Neutrophil (primary cell): ENCODE measurements around the gene ABCB10.

Source experiments
- H3K27ac ChIP-seq: fragments of 200-600 bp; sonication (generic); 2 replicates; pipeline ENCODE4 v1.5.1; 2016; ENCODE audit warnings: mild to moderate bottlenecking, moderate library complexity
- H3K27me3 ChIP-seq: fragments of 200-600 bp; sonication (generic); 2 replicates; pipeline ENCODE4 v1.6.0; 2016; ENCODE audit warnings: mild to moderate bottlenecking
- H3K36me3 ChIP-seq: fragments of 200-600 bp; sonication (generic); 2 replicates; pipeline ENCODE4 v1.5.1; 2017
- H3K4me1 ChIP-seq, 2 experiments: fragments of 200-600 bp in 1 of 2; sonication (generic) in 1 of 2; 1 replicate in 1 of 2; 2 replicates in 1 of 2; pipeline versions ENCODE4 v1.5.1 to v1.6.1; 2013 to 2016; ENCODE audit warnings: low read depth in 1 of 2, low read length in 1 of 2, mild to moderate bottlenecking in 1 of 2, moderate library complexity in 1 of 2; ENCODE audit not compliant: control insufficient read depth in 1 of 2, insufficient read depth in 1 of 2
- H3K4me3 ChIP-seq, 2 experiments: fragments of 200-600 bp in 1 of 2; sonication (generic) in 1 of 2; 1 replicate in 1 of 2; 2 replicates in 1 of 2; pipeline ENCODE4 v1.5.1; 2013 to 2016; ENCODE audit warnings: low read depth in 1 of 2, low read length in 1 of 2, mild to moderate bottlenecking in 1 of 2, moderate library complexity in 1 of 2
- H3K9me3 ChIP-seq: fragments of 200-600 bp; sonication (generic); 2 replicates; pipeline ENCODE4 v1.5.1; 2016
- TF ChIP-seq, protein P1 (sequence below): fragments of 200-600 bp; sonication (generic); IDR thresholded peaks from 2 replicates; pipeline ENCODE4 v1.5.1; 2016; ENCODE audit warnings: antibody characterized with exemption

The ABCB10 gene

DNA sequence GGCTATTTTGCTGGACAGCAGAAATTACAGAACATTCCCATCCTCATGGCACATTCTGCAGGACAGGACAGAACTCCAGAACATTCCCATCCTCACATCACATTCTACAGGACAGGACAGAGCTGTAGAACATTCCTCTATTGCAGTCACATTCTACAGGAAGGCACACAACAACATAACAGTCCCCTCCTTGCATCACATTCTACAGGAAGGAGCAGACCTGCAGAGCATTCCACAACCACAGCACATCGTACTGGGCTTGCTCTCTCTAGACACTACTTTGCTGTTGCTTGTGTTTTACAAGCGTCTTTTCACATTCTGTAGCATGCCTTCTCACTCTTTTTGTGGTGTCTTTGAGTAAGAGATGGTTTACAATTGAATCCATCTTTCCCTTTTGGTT lies 26.8 kb upstream of the ABCB10 start:
- Histone ChIP-seq H3K9me3 (no peaks in the 10 kb centered on the region), H3K4me3 (no peak overlapping the region), H3K4me1 (peaks cover 15 to 19% of the 10 kb centered on the region in 2 experiments)

DNA sequence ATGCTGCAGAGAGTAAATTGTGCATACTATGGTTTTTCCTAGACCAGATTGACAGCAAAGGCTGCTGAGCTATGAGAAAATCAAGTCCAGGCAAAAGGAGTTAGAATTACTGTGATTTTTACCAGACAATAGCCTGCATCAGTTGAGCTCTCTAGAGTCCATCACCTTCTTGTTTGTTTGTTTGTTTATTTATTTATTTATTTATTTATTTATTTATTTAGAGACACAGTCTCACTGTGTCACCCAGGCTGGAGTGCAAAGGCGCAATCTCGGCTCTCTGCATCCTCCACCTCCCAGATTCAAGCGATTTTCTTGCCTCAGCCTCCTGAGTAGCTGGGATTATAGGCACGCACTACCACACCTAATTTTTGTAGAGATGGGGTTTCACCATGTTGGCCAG lies 24.2 kb upstream of the ABCB10 start:
- H3K27ac ChIP-seq, result peak overlapping the region; percentile 63
- H3K9me3 ChIP-seq, result no peaks in the 10 kb centered on the region
- no peaks in the 10 kb centered on the region for H3K36me3 ChIP-seq
- H3K4me1 ChIP-seq, result peaks cover 23 to 29% of the 10 kb centered on the region in 2 experiments
- peak overlapping the region in 1 of 2 experiments; percentile 41 for H3K4me3 ChIP-seq
- TF ChIP-seq, protein P1, sequence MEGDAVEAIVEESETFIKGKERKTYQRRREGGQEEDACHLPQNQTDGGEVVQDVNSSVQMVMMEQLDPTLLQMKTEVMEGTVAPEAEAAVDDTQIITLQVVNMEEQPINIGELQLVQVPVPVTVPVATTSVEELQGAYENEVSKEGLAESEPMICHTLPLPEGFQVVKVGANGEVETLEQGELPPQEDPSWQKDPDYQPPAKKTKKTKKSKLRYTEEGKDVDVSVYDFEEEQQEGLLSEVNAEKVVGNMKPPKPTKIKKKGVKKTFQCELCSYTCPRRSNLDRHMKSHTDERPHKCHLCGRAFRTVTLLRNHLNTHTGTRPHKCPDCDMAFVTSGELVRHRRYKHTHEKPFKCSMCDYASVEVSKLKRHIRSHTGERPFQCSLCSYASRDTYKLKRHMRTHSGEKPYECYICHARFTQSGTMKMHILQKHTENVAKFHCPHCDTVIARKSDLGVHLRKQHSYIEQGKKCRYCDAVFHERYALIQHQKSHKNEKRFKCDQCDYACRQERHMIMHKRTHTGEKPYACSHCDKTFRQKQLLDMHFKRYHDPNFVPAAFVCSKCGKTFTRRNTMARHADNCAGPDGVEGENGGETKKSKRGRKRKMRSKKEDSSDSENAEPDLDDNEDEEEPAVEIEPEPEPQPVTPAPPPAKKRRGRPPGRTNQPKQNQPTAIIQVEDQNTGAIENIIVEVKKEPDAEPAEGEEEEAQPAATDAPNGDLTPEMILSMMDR, result no peak
- no peaks in the 10 kb centered on the region for H3K27me3 ChIP-seq

More for the DNA sequence above, 26.8 kb upstream of the ABCB10 start:
- TF ChIP-seq, protein P1, result no peak
- H3K27ac ChIP-seq, result no peak overlapping the region
- no peaks in the 10 kb centered on the region for H3K27me3 ChIP-seq
- no peaks in the 10 kb centered on the region for H3K36me3 ChIP-seq

DNA sequence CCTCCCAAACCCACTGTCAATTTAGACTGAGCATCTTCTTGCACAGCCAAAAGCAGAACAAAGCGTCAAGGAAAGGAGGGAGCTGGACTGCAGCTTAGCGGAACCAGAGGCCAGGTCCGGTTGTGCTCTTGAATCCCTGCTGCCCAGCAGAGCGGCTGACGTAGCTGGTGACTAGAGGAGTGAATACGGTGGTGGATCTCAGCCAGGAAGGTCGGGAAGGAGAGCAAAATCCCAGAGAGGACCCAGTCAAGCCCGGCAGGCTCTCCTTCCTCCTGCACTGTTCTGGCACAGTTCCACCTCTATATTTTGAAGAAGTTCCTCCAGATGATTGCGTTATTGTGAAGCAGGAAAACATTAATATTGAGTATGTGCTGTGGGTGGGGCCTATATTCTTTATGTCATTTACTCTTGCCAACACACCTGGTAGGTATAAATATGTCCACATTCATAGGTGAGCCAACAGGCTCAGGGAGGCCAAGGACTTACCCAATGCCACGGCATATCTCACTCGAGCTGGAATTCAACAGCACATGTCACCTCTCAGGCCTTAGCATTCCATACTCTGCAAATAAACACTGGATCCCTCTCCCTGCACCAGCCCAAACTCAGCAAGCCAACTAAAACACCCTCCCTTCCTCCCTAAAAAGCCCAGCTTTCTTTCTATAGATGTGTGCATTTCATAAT lies 23.6 kb upstream of the ABCB10 start:
- Histone ChIP-seq H3K4me3 (peak overlapping the region in 1 of 2 experiments; percentile 41), H3K4me1 (peaks cover 23 to 29% of the 10 kb centered on the region in 2 experiments), H3K27me3 (no peaks in the 10 kb centered on the region), H3K36me3 (no peaks in the 10 kb centered on the region), H3K9me3 (no peaks in the 10 kb centered on the region), H3K27ac (peak overlapping the region; percentile 63)
- TF ChIP-seq, protein P1, result no peak

DNA sequence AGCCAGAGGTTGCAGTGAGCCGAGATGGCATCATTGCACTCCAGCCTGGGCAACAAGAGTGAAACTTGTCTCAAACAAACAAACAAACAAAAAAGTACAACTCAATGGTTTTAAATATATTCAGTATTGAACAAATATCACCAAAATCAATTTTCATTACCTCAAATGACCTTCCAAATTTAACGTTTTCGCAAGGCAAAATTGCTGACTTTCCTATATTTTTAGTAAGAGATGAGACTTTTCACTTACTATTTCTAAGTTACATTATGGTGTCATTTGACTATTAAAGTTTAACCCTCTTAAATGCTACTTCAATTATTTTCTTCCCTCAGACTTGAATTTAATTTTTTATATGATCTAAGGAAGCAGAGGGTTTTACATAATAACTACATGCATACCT lies 23.0 kb upstream of the ABCB10 start:
- H3K27ac ChIP-seq, result no peak overlapping the region
- H3K4me1 ChIP-seq, result peaks cover 23 to 29% of the 10 kb centered on the region in 2 experiments
- H3K36me3 ChIP-seq, result no peaks in the 10 kb centered on the region
- TF ChIP-seq, protein P1, result no peak
- H3K4me3 ChIP-seq, result no peak overlapping the region
- H3K27me3 ChIP-seq, result no peaks in the 10 kb centered on the region
- no peaks in the 10 kb centered on the region for H3K9me3 ChIP-seq

DNA sequence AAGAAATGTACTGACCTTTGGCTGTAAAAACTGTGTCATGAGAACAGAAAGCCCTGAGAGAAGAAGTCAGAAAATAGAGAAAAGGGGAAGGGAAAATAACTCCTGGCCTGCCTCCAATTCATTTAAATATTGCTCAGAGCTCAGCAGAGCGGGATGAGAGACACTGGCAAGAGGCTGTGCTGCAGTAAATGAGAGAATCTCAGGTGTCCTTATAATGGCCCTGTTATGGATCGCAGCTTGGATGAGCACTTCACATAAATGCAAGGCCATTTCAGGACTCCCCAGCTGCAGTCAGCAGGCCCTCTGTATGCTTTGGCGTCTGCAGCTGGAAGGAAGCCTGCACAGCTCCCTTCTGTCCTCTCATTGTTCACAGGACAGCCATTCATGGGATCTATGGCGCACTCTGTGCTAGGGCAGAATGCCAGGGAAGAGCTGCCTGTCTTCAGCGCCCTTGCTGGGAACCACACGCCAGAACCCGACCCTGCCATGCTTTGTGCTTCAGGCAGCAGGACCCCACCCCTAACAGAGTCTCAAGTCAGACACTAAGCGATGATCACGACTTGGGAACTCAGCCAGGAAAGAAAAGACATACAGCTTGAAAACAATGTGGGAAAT lies 20.7 kb upstream of the ABCB10 start:
- H3K4me3 ChIP-seq, result no peak overlapping the region
- no peaks in the 10 kb centered on the region for H3K9me3 ChIP-seq
- no peaks in the 10 kb centered on the region for H3K27me3 ChIP-seq
- TF ChIP-seq, protein P1, result no peak
- peak overlapping the region; percentile 35 for H3K27ac ChIP-seq
- H3K36me3 ChIP-seq, result no peaks in the 10 kb centered on the region
- H3K4me1 ChIP-seq, result peaks cover 17 to 20% of the 10 kb centered on the region in 2 experiments
